Lung microvascular endothelial cell (primary cell): Measurements from ENCODE around the gene DOCK6. TPM values are rescaled to one million over a fixed set of nuclear protein-coding genes. Genes with fewer than 3 reads are reported as not detected.

Experiments
- DNase-seq, 2 donors: peaks; one replicate each; pipeline versions ENCODE4 v3.0.0 to v3.0.0-alpha.2; 2010; ENCODE audit warnings: low read depth in 2 of 2
- total RNA-seq: library from RNA; depleted of rRNA; stranded (reverse); fragments of >200 nt; gene quantifications from 2 replicates; pipeline ENCODE4 v1.2.1, GENCODE V29; 2014

DOCK6 gene
- 46.0 and 46.4 TPM in 2 replicates for total RNA-seq

DNA sequence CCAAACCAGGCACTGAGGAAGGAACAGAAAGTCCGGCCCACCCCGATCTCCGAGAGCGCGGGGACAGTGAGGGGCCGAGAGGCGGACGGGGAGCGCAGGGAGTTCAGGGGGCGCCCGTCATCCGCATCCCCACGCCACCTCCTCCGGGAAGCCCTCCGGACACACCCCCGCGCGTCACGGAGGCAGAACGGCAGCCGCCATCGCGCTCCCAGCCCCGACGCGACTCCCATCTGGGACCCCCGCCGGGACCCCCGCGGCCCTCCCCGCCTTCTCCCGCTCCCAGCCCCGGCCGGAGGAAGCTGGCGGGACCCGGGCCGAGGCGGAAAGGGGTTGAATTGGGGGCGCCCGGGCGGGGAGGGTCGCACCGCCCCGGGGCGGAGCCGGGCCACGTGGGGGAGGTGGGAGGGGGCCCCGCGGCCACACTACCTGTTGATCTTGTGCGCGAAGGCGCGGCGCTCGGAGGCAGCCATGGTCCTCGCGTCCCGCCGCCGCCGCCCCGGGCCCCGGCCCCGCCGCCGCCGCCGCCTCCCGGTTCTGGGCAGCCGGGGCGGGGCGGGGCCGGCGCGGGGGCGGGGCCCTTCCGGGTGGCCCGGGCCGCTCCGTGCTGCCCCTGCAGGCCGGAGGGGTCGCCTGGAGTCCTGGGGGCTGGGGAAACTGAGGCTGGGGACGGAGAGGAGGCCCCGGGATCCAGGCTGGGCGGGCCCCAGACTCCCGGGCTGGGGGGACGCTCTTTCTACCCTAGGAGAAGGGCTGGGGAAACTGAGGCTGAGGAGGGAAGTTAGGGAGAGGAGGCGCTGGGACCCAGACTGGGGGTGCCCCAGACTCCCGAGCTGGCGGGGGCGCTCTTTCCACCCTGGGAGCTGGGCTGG lies at the start of gene DOCK6:
DOCK6 (minus strand) TSS at position 554 of the 869 bp plus-strand sequence; CDS start at position 470, 84 bp downstream.
- DNase-seq, result peak; percentile 43 to 57

GRCh38 chr19:11306337-11306736 lies 44.0 kb upstream of the DOCK6 start:
- peak in 1 of 2 donors; percentile 24 for DNase-seq

GRCh38 chr19:11304936-11305335 lies 42.6 kb upstream of the DOCK6 start:
- no peak for DNase-seq

- no peak for DNase-seq
Observed at GRCh38 chr19:11300811-11301120, 38.4 kb upstream of the DOCK6 start.

DNA sequence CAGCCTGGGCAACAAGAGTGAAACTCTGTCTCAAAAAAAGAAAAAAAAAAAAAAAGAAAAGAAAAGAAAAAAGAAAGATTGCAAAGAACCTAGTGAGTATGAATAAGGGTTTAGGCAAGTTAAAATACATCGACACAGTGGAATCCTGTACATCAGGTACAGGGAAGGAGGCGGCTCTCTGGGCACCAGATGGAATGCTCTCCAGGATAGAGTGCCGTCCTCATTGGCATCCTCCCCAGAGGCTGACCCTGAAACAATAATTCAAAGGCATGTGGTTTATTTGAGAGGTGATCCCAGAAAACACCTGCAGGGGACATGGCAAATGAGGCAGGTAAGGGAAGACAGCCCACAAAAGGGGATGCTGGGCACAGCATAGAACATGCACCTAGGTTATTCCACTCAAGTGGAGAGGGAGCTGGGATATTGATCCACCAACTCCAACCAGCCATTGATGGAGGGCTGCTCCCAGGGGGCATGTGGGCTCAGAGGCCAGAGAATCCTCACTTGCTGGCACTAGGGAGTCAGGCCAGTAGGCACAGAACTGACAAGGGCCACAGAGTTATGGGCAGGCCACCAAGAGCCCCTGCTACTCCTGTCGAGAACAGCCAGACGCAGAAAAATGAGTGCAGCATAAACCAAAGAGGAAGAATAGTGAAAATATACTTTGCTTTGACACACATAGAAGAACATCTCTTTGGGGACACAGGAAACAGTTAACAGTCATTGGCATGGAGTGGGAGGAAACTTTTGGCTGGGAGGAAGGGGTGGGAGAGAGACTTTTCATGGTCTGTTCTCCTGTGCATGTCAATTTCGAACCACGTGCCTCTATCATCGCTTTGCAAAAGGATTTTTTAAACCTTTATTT lies 37.9 kb upstream of the DOCK6 start:
- DNase-seq, result no peak

DNA sequence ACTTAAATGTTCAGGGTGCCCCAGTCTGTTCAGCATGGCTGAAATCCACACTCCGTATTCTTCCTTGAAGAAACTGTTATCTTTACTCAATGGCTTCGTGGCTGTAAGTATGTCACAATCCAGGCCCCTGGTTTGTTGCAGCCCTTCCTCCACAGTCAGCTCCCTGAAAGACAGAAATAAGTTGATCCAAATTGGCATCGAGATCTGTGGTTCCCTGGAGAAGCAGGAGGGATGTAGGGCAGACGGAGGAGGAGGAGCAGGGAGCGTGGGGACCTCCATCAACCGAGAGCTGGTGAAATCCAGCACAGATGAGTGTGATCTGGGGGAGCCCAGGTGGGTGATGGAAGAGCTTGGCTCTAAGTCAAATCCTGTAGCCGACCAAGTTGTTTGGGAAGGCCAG lies 33.9 kb upstream of the DOCK6 start:
- DNase-seq, result no peak

GRCh38 chr19:11295665-11296245 lies 33.4 kb upstream of the DOCK6 start, which contains the start of gene TSPAN16:
TSPAN16 (plus strand) TSS chr19:11296160; CDS start chr19:11296298, 138 bp downstream.
- DNase-seq, result no peak

- DNase-seq, result no peak
Observed at GRCh38 chr19:11295180-11295579, 32.9 kb upstream of the DOCK6 start.

GRCh38 chr19:11293433-11294389 lies 31.4 kb upstream of the DOCK6 start:
- DNase-seq, result peak; percentile 88

DNA sequence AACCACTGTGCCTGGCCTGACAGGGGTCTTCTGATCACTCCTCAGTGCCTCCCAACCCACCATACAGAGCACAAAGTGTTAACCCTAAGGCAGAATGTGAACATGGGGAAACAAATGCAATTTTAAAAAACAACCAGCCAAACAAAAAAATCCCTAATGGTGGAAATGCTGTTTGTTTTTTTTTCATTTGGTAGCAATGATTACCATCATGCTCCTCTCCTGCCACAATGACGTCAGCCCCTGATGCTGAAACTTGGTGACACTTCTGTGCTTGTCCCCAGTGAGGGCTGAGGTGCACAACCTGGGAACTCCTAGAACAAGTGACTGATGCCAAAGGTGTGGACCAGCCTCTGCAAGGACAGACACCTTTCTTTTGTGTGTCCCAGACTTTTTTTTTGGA lies 29.7 kb upstream of the DOCK6 start:
- no peak for DNase-seq

DNA sequence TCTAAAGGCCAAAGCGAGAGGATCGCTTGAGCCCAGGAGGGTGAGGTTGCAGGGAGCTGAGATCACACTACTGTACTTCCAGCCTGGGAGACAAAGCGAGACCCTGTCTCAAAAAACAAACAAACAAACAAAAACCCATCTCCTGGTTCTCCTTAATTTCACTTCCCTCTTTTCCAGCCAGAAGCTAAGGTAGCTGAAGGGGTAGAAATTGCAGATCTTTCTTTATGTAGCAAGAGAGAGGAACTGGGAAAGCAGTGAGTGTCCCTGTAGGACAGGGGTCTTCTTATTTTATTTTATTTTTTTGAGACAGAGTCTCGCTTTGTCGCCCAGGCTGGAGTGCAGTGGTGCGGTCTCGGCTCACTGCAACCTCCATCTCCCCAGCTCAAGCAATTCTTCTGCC lies 29.1 kb upstream of the DOCK6 start:
- DNase-seq, result no peak

DNA sequence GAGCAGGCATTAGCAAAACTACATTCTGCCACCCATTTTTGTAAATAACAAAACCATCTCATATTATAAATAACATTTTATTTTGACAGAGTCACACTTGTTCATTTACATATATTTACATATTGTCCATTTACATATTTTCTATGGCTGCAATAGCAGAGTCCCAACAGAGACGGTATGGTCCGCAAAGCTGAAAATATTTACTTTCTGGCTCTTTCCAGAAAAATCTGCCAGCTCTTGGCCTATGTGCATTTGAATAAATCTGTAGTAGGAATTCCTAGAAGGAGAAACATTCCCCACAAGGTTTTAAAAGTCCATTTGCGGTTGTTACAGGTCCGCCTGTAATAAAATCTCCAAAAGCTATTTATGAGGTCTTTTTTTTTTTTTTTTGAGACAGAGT lies 27.9 kb upstream of the DOCK6 start:
- no peak for DNase-seq

DNA sequence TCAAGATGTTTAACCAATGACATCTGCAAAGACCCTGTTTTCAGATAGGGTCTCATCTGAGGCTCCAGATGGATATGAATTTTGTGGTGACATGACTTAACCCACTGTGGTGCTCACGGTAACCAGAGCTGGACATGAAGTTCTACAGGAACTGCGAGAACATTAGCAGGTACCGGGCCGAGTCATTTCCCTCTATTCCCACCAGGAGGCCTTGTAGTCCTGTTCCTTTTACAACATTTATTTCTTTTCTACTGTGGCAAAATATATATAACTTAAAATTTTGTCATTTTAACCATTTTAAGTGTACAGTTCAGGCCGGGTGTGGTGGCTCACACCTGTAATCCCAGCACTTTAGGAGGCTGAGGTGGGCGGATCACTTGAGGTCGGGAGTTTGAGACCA lies 26.0 kb upstream of the DOCK6 start:
- peak; percentile 62 to 65 for DNase-seq

DNA sequence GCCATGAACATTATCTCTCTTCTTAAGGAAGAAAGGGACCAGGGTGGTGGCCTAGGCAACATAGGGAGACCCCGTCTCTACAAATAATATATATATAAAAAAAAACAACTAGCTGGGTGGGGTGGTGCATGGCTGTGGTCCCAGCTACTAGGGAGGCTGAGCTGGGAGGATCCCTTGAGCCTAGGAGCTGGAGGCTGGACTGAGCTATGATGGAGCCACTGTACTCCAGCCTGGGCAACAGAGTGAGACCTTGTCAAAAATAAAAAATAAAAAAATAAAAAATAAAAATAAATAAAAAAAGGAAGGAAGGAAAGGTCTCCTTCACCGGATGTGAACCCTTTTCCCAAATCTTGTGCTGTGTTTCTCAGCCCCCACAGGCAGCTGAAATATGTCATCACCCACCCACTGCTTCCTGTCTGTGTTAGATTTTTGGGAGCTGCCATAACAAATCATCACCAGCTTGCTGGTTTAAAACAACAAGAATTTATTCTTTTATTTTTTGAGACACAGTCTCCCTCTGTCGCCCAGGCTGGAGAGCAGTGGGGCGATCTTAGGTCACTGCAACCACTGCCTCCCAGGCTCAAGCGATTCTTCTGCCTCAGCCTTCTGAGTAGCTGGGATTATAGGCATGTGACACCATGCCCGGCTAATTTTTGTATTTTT lies 24.1 kb upstream of the DOCK6 start:
- DNase-seq, result peak; percentile 41 to 79

GRCh38 chr19:11284515-11284914 lies 22.2 kb upstream of the DOCK6 start:
- no peak for DNase-seq

- DNase-seq, result no peak
Observed at GRCh38 chr19:11281356-11282049, 19.2 kb upstream of the DOCK6 start.

GRCh38 chr19:11279505-11280236 lies 17.3 kb upstream of the DOCK6 start:
- DNase-seq, result peak in 1 of 2 donors; percentile 75

DNA sequence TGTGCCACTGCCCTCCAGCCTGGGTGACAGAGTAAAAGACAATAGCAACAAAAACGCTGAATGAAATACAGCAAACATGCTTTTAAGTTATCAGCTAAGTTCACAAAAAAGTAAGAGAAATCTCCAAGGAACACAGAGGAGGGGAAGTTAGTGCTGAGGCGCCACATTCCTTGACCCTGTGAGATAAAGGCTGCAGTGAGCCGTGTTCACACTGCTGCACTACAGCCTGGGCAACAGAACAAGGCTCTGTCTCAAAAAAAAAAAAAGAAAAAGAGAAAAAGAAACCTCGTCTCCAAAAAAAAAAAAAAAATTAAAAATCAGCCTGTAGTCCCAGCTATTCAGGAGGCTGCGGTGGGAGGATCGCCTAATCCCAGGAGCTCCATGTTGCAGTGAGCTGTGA lies 16.3 kb upstream of the DOCK6 start:
- DNase-seq, result no peak

DNA sequence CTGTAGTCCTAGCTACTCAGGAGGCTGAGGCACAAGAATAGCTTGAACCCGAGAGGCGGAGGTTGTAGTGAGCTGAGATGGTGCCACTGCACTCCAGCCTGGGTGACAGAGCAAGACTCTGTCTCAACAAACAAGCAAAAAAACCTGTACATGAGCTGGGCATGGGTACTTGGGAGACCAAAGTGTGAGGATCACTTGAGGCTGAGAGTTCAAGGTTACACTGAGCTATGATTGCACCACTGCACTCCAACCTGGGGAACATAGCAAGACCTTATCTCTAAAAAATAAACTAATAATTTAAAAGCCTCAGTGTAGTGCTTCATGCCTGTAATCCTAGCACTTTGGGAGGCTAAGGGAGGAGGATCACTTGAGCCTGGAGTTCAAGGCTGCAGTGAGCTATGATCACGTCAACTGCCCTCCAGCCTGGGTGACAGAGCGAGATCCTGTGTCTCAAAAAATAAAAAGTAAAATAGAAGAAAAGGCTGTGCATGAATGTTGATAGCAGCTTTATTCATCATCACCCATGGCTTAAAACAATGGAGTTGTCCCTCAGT lies 12.3 kb upstream of the DOCK6 start:
- no peak for DNase-seq
